IgD-negative memory B cell (primary cell): Measurements from ENCODE around the gene KMT5C. TPM values are rescaled to one million over a fixed set of nuclear protein-coding genes. Genes with fewer than 3 reads are reported as not detected.

Experiments used
- H3K27ac Mint-ChIP-seq, 3 donors: one replicate each; pipeline ENCODE4 v1.8.0; 2020 to 2022; ENCODE audit warnings: mild to moderate bottlenecking in 3 of 3, mixed read lengths in 3 of 3, moderate library complexity in 1 of 3
- H3K27me3 Mint-ChIP-seq: one replicate; pipeline ENCODE4 v1.8.0; 2021; ENCODE audit warnings: mixed read lengths
- H3K36me3 Mint-ChIP-seq: one replicate; pipeline ENCODE4 v1.8.0; 2020; ENCODE audit warnings: mild to moderate bottlenecking, mixed read lengths
- H3K4me1 Mint-ChIP-seq, 3 donors: one replicate each; pipeline ENCODE4 v1.8.0; 2020 to 2022; ENCODE audit warnings: mixed read lengths in 3 of 3, mild to moderate bottlenecking in 1 of 3
- H3K4me3 Mint-ChIP-seq, 4 donors: one replicate each; pipeline ENCODE4 v1.8.0; 2020 to 2022; ENCODE audit warnings: mild to moderate bottlenecking in 4 of 4, mixed read lengths in 4 of 4, moderate library complexity in 3 of 4
- H3K9me3 Mint-ChIP-seq, 3 donors: one replicate each; pipeline ENCODE4 v1.8.0; 2020 to 2021; ENCODE audit warnings: mixed read lengths in 3 of 3, mild to moderate bottlenecking in 1 of 3
- polyA plus RNA-seq: library from polyadenylated mRNA; unstranded; fragments of 300-500 nt; fragmentation: Illumina TruSeq; gene quantifications from one replicate; pipeline ENCODE4 v1.2.3, GENCODE V29; 2021

Gene KMT5C
- polyA plus RNA-seq, 1 donor from 2014 or later, result 2.3 TPM

- no peaks in the 10 kb centered on the region for H3K4me1 Mint-ChIP-seq
- H3K27me3 Mint-ChIP-seq, result peaks cover 12% of the 10 kb centered on the region
- H3K36me3 Mint-ChIP-seq, result no peaks in the 10 kb centered on the region
- H3K27ac Mint-ChIP-seq, result no peak within 1 kb of the TSS
- H3K4me3 Mint-ChIP-seq, result peak within 1 kb of the TSS in 1 of 4 donors; percentile 54
- H3K9me3 Mint-ChIP-seq, result no peaks in the 10 kb centered on the region
Measured at GRCh38 chr19:55362990-55363716, 23.5 kb downstream of the KMT5C start, which contains the start of gene GARIN5B. Gene GARIN5B (minus strand): TSS chr19:55363260. CDS start chr19:55363066, 194 bp downstream.

GRCh38 chr19:55365245-55365644 is 25.6 kb downstream of the KMT5C start:
- no peak overlapping the region for H3K27ac Mint-ChIP-seq
- H3K4me1 Mint-ChIP-seq, result peaks cover 0 to 4% (median 2%) of the 10 kb centered on the region in 3 donors
- H3K27me3 Mint-ChIP-seq, result peaks cover 16% of the 10 kb centered on the region
- no peak overlapping the region for H3K4me3 Mint-ChIP-seq
- H3K36me3 Mint-ChIP-seq, result no peaks in the 10 kb centered on the region
- peaks cover 0 to 2% (median 0%) of the 10 kb centered on the region in 3 donors for H3K9me3 Mint-ChIP-seq

- peaks cover 0 to 2% (median 0%) of the 10 kb centered on the region in 3 donors for H3K9me3 Mint-ChIP-seq
- H3K4me1 Mint-ChIP-seq, result peaks cover 0 to 5% (median 4%) of the 10 kb centered on the region in 3 donors
- H3K27ac Mint-ChIP-seq, result peak overlapping the region in 1 of 3 donors; percentile 31
- H3K36me3 Mint-ChIP-seq, result no peaks in the 10 kb centered on the region
- peaks cover 18% of the 10 kb centered on the region for H3K27me3 Mint-ChIP-seq
- no peak overlapping the region for H3K4me3 Mint-ChIP-seq
Measured at GRCh38 chr19:55365964-55366363, 26.3 kb downstream of the KMT5C start.

GRCh38 chr19:55366790-55367189 is 27.1 kb downstream of the KMT5C start:
- peaks cover 0 to 2% (median 0%) of the 10 kb centered on the region in 3 donors for H3K9me3 Mint-ChIP-seq
- no peaks in the 10 kb centered on the region for H3K36me3 Mint-ChIP-seq
- peak overlapping the region in 1 of 3 donors; percentile 65 for H3K27ac Mint-ChIP-seq
- H3K27me3 Mint-ChIP-seq, result peaks cover 20% of the 10 kb centered on the region
- H3K4me1 Mint-ChIP-seq, result peaks cover 0 to 7% (median 4%) of the 10 kb centered on the region in 3 donors
- H3K4me3 Mint-ChIP-seq, result no peak overlapping the region

GRCh38 chr19:55368106-55368505 is 28.4 kb downstream of the KMT5C start:
- H3K27ac Mint-ChIP-seq, result no peak overlapping the region
- peaks cover 24% of the 10 kb centered on the region for H3K27me3 Mint-ChIP-seq
- peaks cover 0 to 4% (median 0%) of the 10 kb centered on the region in 3 donors for H3K9me3 Mint-ChIP-seq
- peak overlapping the region in 2 of 4 donors; percentile 17 to 60 for H3K4me3 Mint-ChIP-seq
- peaks cover 0 to 7% (median 4%) of the 10 kb centered on the region in 3 donors for H3K4me1 Mint-ChIP-seq
- no peaks in the 10 kb centered on the region for H3K36me3 Mint-ChIP-seq

GRCh38 chr19:55368701-55369563 is 29.3 kb downstream of the KMT5C start:
- peaks cover 28% of the 10 kb centered on the region for H3K27me3 Mint-ChIP-seq
- H3K36me3 Mint-ChIP-seq, result no peaks in the 10 kb centered on the region
- H3K4me3 Mint-ChIP-seq, result peak overlapping the region in 1 of 4 donors; percentile 68
- peaks cover 0 to 4% (median 0%) of the 10 kb centered on the region in 3 donors for H3K9me3 Mint-ChIP-seq
- H3K4me1 Mint-ChIP-seq, result peaks cover 0 to 9% (median 7%) of the 10 kb centered on the region in 3 donors
- H3K27ac Mint-ChIP-seq, result no peak overlapping the region

- peaks cover 29% of the 10 kb centered on the region for H3K27me3 Mint-ChIP-seq
- no peak overlapping the region for H3K27ac Mint-ChIP-seq
- H3K9me3 Mint-ChIP-seq, result peaks cover 0 to 4% (median 0%) of the 10 kb centered on the region in 3 donors
- no peaks in the 10 kb centered on the region for H3K36me3 Mint-ChIP-seq
- H3K4me3 Mint-ChIP-seq, result peak overlapping the region in 3 of 4 donors; percentile 50 to 90 (median 76)
- H3K4me1 Mint-ChIP-seq, result peaks cover 0 to 9% (median 7%) of the 10 kb centered on the region in 3 donors
Measured at GRCh38 chr19:55369653-55370304, 30.1 kb downstream of the KMT5C start.

GRCh38 chr19:55370305-55370988 is 30.8 kb downstream of the KMT5C start, which contains the start of gene IL11:
Gene IL11 (minus strand): TSS chr19:55370463. CDS start chr19:55370310, 153 bp downstream.
- H3K4me3 Mint-ChIP-seq, result peak within 1 kb of the TSS; percentile 8 to 90 (median 63)
- peaks cover 0 to 9% (median 7%) of the 10 kb centered on the region in 3 donors for H3K4me1 Mint-ChIP-seq
- H3K27ac Mint-ChIP-seq, result peak within 1 kb of the TSS in 1 of 3 donors; percentile 2
- H3K36me3 Mint-ChIP-seq, result no peaks in the 10 kb centered on the region
- H3K9me3 Mint-ChIP-seq, result peaks cover 0 to 4% (median 0%) of the 10 kb centered on the region in 3 donors
- H3K27me3 Mint-ChIP-seq, result peaks cover 28% of the 10 kb centered on the region

GRCh38 chr19:55372316-55373081 is 32.8 kb downstream of the KMT5C start:
- H3K27me3 Mint-ChIP-seq, result peaks cover 25% of the 10 kb centered on the region
- H3K36me3 Mint-ChIP-seq, result no peaks in the 10 kb centered on the region
- peak overlapping the region in 1 of 4 donors; percentile 54 for H3K4me3 Mint-ChIP-seq
- H3K9me3 Mint-ChIP-seq, result peaks cover 0 to 4% (median 0%) of the 10 kb centered on the region in 3 donors
- peaks cover 0 to 9% (median 7%) of the 10 kb centered on the region in 3 donors for H3K4me1 Mint-ChIP-seq
- no peak overlapping the region for H3K27ac Mint-ChIP-seq

- peaks cover 22% of the 10 kb centered on the region for H3K27me3 Mint-ChIP-seq
- no peak overlapping the region for H3K27ac Mint-ChIP-seq
- H3K36me3 Mint-ChIP-seq, result no peaks in the 10 kb centered on the region
- peaks cover 0 to 4% (median 0%) of the 10 kb centered on the region in 3 donors for H3K9me3 Mint-ChIP-seq
- H3K4me3 Mint-ChIP-seq, result peak overlapping the region in 1 of 4 donors; percentile 8
- H3K4me1 Mint-ChIP-seq, result peaks cover 0 to 9% (median 7%) of the 10 kb centered on the region in 3 donors
Measured at GRCh38 chr19:55373306-55373992, 33.8 kb downstream of the KMT5C start.

- Mint-ChIP-seq H3K27ac (no peak overlapping the region), H3K4me1 (peaks cover 0 to 9% (median 7%) of the 10 kb centered on the region in 3 donors), H3K9me3 (peaks cover 0 to 4% (median 0%) of the 10 kb centered on the region in 3 donors), H3K27me3 (peaks cover 22% of the 10 kb centered on the region), H3K4me3 (no peak overlapping the region), H3K36me3 (no peaks in the 10 kb centered on the region)
Measured at GRCh38 chr19:55373993-55374757, 34.5 kb downstream of the KMT5C start.

- peak within 1 kb of the TSS in 1 of 3 donors; percentile 31 for H3K27ac Mint-ChIP-seq
- H3K4me3 Mint-ChIP-seq, result no peak within 1 kb of the TSS
- peaks cover 0 to 4% (median 3%) of the 10 kb centered on the region in 3 donors for H3K4me1 Mint-ChIP-seq
- H3K36me3 Mint-ChIP-seq, result peaks cover 4% of the 10 kb centered on the region
- peaks cover 13% of the 10 kb centered on the region for H3K27me3 Mint-ChIP-seq
- peaks cover 0 to 2% (median 0%) of the 10 kb centered on the region in 3 donors for H3K9me3 Mint-ChIP-seq
Measured at GRCh38 chr19:55376241-55376933, 36.7 kb downstream of the KMT5C start, which contains the start of gene TMEM190. Gene TMEM190 (plus strand): TSS chr19:55376826. CDS start chr19:55376854, 28 bp downstream.
